Vagina (tissue), 2 donors: ENCODE results near the gene SEMA6D.

Experiments used
- CTCF ChIP-seq, 3 experiments: fragments of 450-650 bp in 2 of 3; fragments of 200-600 bp in 1 of 3; sonication (generic) in 1 of 3; IDR thresholded peaks; one replicate each; pipeline ENCODE4 v1.5.1; 2017 to 2019; ENCODE audit warnings: antibody characterized with exemption in 3 of 3, mild to moderate bottlenecking in 2 of 3, moderate library complexity in 2 of 3
- POLR2A ChIP-seq, 2 donors: fragments of 450-650 bp; IDR thresholded peaks; one replicate each; pipeline ENCODE4 v1.6.1; 2017; ENCODE audit warnings: antibody characterized with exemption in 2 of 2, mild to moderate bottlenecking in 2 of 2, moderate library complexity in 2 of 2

DNA sequence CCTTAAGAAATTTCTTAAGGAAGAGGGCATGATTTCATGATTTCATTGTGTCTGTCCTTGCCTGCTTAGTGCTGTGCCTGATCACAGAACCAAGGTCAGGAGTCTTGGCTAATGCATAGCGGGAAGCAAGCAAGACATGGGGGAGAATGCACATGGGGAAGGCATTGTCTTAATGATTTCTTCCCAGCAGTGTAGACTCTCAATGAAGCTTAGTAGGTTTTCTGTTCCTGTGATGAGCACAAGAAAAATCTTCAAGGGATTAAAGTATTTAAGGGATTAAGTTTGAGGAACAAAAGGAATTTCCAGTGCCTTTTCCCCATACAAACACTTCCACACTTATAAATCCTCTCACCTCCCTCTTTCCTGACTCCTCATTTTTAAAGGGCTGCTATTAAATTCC, 46.9 kb upstream of the SEMA6D start:
- TF ChIP-seq CTCF (IDR thresholded peaks at IDR 0.05) (no peak), POLR2A (IDR thresholded peaks at IDR 0.05) (no peak)
